HG03097 (cell line): ENCODE measurements around the gene CBX5.
"Not testable (repeated sequence)": the region's sequence is repeated elsewhere in the genome, so short reads cannot be mapped to it uniquely, and the experiment has no call there.

Source experiments
- ATAC-seq: cut with Tn5 transposase; IDR thresholded peaks from one replicate; pipeline ENCODE4 v1.9.1; 2021; ENCODE audit not compliant: unreplicated experiment, low FRiP score

The CBX5 gene

DNA sequence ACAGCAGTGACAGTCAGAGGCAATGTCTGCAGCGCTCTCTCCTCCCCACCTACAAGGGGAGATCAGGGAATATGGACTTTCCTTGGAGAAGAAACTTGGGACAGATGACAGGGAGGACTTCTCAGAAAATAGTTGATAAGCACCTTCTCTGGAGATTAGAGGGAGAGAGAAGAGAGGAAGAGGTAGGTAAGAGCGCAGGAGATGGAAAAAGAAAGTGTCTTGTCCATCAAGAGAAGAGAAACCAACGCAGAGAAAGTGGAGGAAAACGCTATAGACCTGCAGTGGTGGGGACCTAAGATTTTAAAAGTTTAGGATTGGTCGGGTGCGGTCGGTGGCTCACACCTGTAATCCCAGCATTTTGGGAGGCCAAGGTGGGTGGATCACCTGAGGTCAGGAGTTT, 75.6 kb downstream of the CBX5 start:
- ATAC-seq, result no peak

DNA sequence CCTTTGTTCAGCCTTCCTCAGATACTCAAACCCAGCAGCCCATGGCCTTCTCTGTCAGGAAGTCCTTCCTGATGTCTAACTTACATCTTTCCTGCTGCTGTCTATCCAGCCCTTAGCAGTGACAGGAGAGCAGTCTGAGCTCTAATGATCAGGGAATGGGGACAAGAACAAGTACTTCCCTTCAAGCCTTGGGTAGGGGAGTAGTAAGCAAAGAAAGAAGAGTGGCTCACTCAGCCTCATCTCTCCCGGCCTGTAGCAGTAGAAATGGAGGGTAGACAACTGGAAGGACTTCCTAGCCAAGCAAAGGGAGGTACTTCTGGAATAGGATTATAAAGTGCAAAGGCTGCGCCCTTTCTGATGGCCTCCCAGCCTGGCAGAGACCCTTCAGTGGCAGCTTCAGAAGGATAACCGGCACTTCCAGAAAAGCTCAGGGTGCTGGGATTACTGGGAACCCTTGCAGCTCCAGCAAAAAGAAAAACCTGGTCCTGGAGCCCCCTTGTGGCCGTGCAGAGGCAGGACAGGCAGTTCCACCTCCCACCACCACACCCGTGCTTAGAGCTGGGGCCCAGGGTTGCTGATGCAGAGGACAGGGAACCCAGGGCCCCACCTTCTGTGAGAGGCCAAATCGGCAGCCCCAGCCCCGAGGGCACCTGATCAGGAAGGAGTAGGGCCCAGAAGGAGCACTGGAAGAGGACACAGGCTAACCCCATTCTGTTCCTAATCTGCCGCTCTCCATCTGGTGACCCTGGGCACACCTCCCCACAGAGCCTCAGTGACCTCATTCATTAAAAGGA, 78.7 kb downstream of the CBX5 start:
- ATAC-seq, result no peak

DNA sequence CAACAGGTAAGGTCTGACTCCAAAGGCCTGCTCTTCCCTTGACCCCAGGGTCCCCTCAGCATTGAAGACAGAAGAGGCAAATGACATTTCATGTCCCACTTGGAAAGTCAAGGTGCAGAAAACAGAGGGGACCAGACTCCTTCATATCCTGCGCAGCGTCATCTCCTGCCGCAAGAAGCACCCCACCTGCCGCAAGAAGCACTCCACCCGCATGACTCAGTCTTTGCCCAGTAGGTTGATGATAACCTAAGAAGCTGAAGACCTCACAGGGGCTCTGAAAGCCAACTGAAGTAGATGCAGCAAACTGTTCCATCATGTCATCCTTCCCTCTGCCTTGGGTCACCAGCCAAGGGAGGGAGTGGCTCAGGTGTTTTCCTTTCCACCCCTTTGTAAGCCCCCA, 79.5 kb downstream of the CBX5 start:
- no peak for ATAC-seq

DNA sequence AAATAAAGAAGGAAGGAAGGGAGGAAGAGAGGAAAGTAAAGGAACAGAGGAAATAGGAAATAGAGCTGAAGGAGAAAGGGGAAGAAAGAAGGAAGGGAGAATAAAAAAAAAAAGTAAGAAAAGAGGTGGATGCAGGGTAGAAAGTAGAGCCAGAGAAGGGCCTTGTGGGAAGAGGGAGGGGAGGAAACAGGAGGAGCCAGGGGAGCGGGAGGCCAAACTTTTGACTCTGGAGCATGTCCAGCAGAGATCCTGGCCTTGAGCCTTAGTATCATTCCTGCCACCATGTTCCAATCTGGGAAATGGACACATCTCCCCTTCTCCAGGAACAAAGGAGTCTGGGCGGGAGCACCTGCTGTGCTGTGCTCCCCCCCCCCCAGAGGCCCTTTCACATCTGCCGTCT, 80.0 kb downstream of the CBX5 start:
- ATAC-seq, result no peak

DNA sequence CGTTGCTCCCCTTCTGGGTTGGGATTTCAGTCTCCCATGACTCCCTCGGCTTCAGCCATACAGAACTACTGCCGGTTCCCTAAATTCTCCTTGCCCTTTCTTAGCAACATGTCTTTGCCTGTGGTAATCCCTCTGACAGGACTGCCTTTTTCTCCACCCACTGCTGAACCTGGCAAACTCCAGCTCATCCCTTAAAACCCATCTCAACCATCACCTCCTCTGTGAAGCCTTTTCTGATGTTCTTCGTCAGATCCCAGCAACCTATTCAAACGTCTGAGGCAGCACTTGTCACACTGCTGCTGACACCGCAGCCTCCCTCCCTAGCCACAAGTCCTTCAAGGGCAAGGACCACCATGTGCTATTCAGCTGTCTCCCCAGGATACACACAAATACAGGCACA, 80.9 kb downstream of the CBX5 start:
- no peak for ATAC-seq

DNA sequence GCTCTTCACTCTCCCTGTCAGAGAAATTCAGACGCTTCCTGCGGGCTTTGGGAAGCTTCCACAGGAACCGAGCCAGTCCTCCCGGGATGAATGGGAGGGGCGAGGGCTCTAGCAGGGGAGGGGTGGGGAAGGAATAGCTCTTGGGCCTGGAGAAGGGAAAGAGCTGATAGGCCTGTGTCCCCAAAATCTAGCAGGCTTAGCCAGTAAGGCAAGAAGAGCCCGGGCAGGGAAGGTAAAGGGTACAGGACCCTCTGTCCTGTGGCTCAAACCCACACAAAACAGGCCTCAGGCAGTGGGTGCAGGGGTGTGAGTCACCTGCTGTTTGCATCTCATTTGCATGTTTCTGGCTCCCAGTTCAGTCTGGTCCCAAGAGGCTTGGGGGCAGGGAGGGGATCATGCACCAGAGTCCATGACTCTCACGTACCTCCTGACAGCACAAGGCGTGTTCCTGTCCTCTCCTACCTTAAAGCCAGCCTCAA, 82.5 kb downstream of the CBX5 start:
- ATAC-seq, result no peak

DNA sequence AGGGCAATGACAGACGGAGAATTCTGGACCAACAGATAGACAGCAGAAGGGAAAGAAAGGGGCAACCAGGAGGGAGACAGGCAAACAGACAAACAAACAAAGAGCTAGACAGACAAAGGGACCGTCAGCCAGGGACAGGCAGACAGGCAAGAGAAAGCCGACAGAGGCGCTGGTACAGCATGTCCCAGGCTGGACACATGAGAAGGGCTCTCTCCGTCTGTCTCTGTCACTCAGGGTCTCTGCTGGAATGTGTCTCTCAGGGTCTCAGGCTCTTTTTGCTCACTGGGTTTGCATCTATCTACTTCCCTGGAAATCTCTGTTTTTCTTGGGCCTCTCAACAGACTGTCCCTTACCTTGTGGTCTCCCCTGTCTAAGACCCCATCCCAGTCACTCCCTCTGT, 82.9 kb downstream of the CBX5 start:
- no peak for ATAC-seq

DNA sequence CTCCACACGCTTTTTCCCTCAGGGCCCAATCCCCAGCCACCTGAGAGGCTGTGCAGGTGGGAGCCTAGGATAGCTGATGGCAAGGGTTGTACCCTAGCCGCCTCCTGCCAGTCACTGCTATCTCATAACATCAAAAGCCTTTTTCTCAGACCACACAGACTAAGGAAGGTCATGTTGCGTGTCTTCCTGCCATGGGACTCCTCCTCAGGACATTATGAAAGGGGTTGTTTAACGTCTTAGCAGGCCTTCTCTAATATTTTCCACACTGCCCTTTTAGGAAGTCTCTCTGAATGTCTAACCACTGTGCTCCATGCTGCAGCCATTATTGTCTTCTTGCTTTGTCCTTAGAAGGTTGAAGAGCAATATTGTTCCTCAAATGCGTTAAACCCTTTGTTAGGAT, 83.5 kb downstream of the CBX5 start:
- ATAC-seq, result no peak

DNA sequence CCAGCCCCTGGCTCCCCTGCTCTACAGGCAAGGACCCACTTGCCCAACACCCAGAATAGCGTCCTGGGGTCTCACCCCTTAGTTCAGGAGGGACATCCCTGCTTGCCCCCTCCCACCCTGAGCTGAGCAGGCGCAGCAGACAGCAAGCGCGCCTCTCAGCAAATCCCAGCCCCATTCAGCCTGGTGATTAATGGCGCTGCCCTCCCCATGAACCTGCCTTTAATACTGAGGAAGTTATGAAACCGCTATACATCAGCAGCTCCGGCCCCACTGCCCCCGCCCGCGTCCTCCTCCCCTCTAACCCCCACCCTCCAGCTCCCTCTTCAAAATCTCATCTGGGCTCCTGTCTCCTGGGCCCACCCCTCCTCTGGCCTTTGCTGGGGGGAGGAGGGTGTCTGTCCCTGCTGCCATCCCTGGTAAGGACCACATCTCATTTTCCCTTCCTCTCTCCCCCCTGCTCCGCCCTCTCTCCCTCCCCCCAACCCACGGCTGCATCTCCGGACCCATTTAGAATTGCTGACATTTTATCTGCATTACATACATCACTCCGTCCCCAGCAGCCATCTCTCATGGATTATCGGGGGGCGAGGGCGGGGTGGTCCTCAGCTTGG, 84.1 kb downstream of the CBX5 start:
- ATAC-seq, result no peak

DNA sequence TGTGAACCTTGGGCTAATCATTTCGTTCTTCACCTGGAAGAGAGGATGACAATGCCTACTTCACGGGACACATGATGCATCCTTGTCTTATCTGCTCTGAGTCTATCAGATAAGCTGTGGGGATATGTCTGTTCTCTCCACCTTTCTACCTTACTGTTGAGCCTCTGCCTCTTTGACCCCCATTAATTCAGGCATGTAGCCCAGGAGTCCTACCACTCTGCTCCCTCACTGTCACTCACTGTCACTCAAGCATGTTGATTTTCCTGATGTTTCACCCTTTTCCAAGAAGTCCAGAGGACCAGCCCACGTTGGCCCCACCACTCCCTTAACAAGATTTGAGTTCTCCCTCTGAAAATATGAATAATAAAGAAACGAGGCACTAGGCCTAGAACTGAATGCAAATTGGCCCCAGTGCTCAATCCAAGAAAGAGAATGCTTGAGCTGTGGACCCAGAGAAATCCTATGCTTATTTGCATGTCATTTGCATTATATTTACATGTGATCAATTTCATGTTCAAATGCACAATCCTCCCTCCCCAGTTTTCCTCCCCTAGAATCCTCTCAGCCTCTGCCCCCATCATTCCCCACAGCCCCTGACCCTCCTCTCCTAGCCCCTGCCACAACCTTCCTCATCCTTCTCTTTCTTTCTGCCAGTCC, 84.7 kb downstream of the CBX5 start:
- no peak for ATAC-seq

DNA sequence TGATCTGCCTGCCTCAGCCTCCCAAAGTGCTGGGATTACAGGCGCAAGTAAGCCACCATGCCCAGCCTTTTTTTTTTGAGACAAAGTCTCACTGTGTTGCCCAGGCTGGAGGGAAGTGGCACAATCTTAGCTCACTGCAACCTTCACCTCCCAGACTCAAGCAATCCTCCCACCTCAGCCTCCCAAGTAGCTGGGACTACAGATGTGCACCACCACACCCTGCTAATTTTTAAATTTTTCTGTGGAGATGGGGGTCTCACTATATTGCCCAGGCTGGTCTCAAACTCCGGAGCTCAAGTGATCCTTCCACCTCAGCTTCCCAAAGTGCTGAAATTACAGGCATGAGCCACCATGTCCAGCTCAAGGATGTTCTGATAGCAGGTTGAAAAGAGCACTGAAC, 85.3 kb downstream of the CBX5 start:
- ATAC-seq, result not testable (repeated sequence)

DNA sequence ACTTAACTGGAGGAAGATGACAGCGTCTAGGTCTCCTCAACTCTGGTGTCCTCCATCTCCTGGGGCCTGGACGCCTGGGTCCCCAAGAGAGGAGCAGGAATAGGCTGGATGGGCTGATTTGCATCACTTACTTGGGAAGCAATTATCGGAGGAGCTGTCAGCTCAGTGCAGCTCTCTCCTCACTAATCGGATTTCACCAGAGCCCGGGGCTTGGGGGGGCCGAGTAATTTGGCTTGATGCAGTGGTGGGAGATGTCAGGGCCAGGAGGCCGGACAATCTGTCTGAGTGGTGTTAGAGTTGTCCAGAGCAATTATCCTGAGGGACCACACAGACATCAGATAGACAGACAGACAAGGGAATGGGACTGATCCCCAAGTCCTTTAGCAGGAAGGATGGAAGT, 86.5 kb downstream of the CBX5 start:
- ATAC-seq, result no peak

DNA sequence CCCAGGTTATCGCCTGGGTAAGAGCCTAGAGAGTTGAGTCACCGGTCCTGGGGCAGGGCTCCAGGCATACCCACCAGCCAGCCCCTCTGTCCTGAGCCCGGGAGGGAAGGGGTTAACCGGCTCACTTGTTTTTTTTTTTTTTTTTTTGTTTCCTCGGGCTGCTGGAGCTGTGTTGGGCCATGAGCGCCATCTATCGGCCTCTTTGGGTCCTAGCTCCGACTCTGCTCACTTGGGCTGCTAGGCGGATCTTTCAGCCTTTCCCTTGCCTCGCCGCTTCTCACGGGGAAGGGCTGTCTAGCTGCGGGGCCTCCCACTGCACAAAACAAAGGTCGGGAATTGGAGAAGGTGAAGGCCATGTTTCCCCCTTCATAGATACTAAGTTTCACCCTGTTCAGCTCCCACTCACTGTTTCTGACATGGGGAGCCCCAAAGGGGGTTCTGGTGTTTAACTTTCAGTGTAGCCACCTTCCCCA, 88.3 kb downstream of the CBX5 start:
- ATAC-seq, result no peak

DNA sequence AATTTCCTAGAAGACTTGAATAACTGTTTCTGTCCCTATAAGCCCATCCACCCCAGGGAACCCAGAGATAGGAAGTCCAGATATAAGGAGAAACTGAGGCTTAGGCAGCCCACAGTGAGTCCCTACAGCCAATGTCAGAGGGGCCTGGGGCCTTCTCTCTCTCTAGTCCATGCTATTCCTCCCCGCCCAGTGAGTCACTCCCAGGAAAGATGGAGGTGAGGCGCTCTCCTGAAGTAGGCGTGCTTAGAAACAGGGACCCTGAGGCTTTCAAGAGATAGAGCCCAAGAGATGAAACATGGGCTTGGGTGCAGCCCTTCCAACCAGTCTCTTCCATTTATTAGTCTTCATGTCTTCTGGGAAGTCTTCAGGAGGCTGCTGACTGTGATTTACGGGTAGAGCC, 88.8 kb downstream of the CBX5 start:
- ATAC-seq, result no peak

DNA sequence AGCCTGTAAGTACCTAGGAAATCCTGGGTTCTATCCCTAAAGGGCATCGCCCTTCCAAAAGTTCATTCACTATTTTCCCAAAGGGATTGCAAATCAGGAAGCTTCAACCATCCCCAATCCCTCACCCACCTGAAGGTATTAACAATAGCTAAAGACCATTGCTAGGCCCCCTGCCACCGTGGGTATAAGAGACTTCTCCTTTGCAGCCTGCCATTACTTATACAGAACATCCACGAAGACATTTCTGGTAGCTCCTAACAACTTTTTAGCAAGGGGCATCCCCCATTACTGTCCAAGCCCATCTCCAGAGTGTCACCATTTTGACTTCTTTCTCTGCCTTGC, 90.8 kb downstream of the CBX5 start:
- ATAC-seq, result no peak

DNA sequence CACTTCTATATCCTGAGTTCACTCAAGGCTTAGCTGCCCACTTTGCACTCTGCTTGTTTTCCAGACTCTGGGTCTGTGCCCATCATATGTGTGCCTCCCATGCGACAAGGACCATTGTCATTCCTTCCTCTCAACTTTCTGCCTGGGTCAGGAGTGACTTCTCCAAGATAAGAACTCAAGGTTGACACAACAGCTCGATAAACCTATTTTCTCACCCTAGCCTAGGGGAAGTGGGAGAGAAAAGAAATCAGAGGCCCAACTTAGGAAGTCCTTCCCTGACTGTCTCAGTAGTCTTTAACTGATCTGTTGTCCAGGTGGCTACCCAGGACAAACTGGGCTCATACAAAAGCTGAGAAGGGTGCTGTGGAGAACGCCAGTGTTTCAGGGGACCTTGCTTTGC, 92.8 kb downstream of the CBX5 start:
- no peak for ATAC-seq

DNA sequence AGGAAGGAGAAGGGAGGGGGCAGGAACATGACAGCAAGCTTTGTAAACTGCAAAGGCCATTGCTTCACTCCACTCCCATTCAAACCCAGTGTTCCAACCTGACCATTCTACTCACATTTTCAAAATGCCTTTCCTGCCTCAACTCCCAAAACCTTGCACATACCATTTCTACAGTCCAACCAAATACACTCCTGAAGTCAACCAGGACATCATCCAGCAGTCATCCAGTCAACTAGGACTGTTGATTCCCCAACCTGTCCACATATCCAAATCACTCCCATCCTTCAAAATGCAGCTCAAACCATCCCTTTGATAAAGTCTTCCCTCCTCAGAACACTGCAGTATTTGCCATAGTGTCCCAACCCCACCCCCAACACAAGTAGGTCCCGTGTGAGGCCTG, 94.0 kb downstream of the CBX5 start:
- ATAC-seq, result no peak

DNA sequence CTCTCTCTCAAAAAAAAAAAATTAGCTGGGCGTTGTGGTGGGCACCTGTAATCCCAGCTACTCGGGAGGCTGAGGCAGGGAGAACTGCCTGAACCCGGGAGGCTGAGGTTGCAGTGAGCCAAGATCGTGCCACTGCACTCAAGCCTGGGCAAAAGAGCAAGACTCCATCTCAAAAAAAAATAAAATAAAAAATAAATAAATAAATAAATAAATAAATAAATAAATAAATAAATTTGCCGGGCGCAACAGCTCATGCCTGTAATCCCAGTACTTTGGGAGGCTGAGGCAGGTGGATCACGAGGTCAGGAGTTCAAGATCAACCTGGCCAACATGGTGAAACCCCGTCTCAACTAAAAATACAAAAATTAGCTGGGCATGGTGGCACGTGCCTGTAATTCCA, 94.6 kb downstream of the CBX5 start:
- ATAC-seq, result not testable (repeated sequence)

DNA sequence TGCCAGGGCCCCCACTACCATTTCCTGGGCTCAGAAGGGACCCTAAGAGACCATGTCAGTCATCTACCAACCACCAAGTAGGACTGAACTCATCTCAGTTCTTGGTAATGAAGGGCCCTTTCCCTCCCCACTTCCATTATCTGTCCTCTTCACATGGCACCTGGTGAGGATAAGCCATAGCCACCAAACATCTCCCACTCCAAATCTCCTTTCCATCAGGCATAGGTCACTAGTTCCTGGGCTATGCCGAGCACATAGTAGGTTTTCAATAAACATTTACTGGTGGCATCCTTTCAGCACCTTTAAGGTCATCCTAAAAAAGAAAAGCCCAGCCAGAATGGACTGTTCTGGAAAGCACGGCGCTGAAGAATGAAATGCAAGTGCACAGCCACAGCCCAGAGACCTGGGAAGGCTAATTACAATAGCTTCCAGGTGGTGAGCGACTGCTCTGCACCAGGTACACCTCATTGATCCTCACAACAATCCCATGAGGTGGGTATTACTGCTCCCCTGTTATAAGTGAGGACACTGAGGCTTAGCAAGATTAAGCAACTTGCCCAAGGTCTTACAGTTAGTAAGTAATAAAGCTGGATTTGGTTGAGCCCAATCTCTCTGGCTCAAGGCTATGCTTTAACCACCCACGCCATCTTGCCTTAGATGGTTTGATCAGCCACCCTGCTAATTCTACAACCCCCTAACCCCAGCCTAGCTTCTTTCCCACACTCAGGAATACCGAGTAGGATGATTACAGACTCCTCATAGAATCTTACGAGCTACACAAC, 95.7 kb downstream of the CBX5 start:
- no peak for ATAC-seq

DNA sequence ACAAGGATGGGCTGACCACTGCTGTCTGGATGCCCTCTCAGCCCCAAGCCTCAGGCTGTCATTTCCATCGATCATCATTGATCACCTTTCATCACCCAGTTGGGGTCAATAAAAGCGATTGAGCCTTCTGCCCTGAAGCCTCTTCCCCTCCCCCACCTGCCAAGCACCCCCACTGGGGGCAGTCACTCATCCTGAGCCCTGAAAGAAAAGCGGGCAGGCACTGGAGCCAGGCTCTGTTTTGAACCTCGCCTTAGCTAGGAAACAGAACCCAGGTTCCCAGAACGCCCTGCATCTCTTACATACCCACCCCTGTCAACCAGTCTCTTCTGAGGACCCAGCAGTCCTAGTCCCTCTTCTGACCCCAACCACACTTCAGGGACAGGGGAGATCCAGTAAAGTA, 96.9 kb downstream of the CBX5 start:
- ATAC-seq, result no peak

DNA sequence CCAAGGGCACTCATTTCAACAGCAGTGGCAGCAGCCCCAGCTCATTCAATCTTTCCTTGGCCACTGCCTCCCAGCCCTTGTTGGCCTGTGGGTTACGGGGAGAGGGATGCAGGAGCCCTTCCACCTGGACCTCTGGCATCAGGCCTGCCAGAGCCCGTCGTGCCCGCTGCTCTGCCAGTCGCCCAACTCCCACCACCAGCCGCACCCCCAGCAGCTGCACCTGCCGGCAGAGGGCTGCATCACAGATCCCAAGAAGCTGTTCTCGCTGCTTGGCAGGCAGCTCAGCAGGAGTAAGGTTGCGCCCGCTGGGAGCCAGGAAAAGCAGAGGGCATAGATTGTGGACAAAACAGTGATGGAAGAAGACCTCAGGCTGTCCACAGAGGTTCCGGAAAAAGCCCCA, 97.8 kb downstream of the CBX5 start:
- no peak for ATAC-seq
